Ovary (tissue), 3 donors: ENCODE measurements around the gene COL4A1.

Experiments
- EP300 ChIP-seq: sonication (generic); formaldehyde crosslinking; IDR thresholded peaks from one replicate; pipeline ENCODE4 v1.6.1; 2017; ENCODE audit warnings: antibody characterized with exemption
- POLR2A ChIP-seq: fragments of 450-650 bp; IDR thresholded peaks from one replicate; pipeline ENCODE4 v1.6.1; 2017; ENCODE audit warnings: antibody characterized with exemption, mild to moderate bottlenecking, moderate library complexity
- TF ChIP-seq, protein P1 (sequence below), 3 donors: fragments of 450-650 bp in 2 of 3; fragments of 200-600 bp in 1 of 3; IDR thresholded peaks; one replicate each; pipeline versions ENCODE4 v1.5.1 to v1.8.0; 2016 to 2022; ENCODE audit warnings: antibody characterized with exemption in 3 of 3, mild to moderate bottlenecking in 1 of 3
- donor health status: DM: no; HTN: no; CAD: no.

DNA sequence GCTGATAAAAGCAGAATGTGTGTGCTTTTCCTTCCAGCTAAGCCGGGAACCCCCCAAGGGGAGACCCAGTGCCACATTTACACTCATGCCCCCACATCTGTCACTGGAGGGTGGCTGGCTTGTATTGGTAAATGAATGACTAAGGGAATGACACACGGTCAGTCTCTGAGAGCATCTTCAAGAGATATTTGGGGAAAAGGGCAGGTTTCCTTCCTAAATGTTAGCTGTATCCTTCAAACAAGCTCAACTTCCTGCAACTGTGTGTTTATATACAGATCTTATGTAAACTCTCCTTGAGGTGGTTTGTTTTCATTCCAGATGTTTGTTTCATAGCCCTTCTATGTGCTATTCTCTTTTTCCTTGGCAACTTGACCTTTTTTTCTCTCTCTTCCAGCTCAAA lies 192.6 kb downstream of the COL4A1 start:
- TF ChIP-seq, protein P1, sequence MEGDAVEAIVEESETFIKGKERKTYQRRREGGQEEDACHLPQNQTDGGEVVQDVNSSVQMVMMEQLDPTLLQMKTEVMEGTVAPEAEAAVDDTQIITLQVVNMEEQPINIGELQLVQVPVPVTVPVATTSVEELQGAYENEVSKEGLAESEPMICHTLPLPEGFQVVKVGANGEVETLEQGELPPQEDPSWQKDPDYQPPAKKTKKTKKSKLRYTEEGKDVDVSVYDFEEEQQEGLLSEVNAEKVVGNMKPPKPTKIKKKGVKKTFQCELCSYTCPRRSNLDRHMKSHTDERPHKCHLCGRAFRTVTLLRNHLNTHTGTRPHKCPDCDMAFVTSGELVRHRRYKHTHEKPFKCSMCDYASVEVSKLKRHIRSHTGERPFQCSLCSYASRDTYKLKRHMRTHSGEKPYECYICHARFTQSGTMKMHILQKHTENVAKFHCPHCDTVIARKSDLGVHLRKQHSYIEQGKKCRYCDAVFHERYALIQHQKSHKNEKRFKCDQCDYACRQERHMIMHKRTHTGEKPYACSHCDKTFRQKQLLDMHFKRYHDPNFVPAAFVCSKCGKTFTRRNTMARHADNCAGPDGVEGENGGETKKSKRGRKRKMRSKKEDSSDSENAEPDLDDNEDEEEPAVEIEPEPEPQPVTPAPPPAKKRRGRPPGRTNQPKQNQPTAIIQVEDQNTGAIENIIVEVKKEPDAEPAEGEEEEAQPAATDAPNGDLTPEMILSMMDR (IDR thresholded peaks at IDR 0.05): no peak
- no peak for TF ChIP-seq POLR2A
- TF ChIP-seq EP300: no peak
